ENCODE results near the gene DOHH.

DNA sequence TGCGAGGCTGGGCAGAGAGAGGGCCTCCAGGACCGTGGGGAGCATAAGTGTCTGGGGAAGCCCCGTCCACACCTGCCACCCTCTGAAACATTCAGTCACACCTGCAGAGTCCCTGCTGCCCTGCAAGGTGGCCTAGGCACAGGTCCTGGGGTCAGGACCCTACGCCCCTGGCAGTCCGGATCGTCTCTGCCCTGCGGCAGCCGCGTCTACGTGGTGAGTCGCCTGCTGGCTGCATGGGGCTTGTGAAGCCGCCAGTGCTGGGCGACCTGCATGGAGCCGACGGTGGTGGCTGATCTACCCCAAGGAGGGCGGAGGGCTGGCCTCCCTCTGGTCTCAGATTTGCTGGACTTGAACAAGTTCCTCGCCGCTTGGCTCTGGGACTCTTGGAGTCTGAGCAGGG is 18.7 kb upstream of the DOHH start:
- TF ChIP-seq, protein P1, sequence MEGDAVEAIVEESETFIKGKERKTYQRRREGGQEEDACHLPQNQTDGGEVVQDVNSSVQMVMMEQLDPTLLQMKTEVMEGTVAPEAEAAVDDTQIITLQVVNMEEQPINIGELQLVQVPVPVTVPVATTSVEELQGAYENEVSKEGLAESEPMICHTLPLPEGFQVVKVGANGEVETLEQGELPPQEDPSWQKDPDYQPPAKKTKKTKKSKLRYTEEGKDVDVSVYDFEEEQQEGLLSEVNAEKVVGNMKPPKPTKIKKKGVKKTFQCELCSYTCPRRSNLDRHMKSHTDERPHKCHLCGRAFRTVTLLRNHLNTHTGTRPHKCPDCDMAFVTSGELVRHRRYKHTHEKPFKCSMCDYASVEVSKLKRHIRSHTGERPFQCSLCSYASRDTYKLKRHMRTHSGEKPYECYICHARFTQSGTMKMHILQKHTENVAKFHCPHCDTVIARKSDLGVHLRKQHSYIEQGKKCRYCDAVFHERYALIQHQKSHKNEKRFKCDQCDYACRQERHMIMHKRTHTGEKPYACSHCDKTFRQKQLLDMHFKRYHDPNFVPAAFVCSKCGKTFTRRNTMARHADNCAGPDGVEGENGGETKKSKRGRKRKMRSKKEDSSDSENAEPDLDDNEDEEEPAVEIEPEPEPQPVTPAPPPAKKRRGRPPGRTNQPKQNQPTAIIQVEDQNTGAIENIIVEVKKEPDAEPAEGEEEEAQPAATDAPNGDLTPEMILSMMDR (conservative IDR thresholded peaks at IDR 0.05; ENCODE audit: low read length): no peak
- TF ChIP-seq EZH2phosphoT487 (IDR thresholded peaks at IDR 0.05; ENCODE audit: borderline replicate concordance): no peak
